ENCODE measurements around the gene VTCN1.
A peak's percentile ranks its signal among the peaks of the same experiment; 100 is the strongest.
"Not testable (repeated sequence)": the region's sequence is repeated elsewhere in the genome, so short reads cannot be mapped to it uniquely, and the experiment has no call there.

The VTCN1 gene

DNA sequence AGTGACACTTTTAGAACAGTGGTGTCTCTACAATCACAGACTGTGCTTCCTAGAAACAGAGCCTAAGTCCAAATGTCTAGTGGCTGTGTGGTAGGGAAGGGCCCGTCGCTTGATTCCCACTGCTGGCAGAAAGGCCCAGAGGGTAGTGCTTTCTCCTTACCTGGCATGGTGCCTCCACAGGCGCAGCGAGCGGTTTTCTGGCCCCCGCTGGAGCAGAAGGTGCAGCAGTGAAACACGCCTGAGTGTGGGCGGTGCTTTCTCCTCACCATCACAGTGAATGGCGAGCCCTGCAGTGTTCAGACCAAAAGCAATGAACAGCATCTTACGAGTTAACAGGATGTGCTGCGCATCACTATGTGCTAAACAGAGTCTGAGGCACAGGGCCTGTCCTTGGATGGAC, 97.5 kb downstream of the VTCN1 start:
- no peak for DNase-seq
- in situ Hi-C loops (cut with HindIII; ENCODE audit: low pct_ligation_motif_present, low pct_unique_long_range_greater_than_20kb, low sequenced_read_pairs) = no loop called here

DNA sequence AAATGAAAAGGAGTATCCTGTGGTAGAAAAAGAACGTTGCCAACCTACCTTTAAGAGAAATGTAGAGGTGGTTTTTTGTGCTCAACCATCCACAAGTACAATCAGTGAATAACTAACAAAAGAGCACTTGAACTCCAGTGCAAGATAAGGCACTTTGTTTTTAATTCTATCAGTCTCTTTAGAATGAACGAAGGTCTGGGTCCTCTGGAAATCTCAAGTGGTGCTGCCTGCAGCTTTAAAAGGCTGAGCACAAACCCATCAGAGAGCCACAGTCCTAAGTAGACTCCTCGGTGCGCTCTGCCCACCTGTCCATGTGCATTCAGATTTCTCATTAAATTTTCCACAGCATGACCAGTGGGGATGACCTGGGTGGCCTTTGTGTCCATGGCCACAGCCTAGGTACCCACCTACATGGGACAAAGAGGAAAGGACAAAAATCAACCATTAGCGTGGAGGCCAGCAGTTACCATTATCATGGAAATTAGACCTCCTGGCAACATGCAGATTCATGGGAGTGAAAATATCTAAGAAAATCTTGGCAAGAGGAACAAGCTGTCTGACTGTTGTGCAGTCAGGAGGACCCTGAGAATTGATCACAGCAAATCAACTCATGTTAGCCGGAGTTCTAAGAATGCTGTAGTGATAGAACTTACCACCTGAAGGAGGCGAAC, 98.5 kb downstream of the VTCN1 start:
- in situ Hi-C loops (cut with HindIII; ENCODE audit: low pct_ligation_motif_present, low pct_unique_long_range_greater_than_20kb, low sequenced_read_pairs) = no loop called here

DNA sequence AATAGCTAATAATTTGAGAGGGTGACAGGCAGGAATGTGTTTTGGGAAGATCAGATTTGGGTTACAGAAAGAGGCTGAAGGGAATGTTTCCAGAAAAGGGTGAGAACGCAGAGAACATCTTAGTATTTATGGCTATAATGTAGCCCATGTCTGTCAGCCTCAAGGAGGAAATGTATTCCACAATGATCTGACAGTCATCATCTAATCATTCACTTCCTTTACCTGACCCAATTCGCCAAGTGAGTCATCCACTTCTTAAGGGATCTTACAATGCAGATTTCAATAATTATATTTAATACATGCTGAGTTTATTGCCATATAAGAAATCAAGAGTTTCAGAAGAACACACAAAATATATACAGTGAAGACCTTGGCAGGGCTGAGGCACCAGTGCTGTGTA, 100.0 kb downstream of the VTCN1 start:
- in situ Hi-C loops (cut with HindIII; ENCODE audit: low pct_ligation_motif_present, low pct_unique_long_range_greater_than_20kb, low sequenced_read_pairs) = no loop called here
- no peak for DNase-seq

More for the DNA sequence above, 98.5 kb downstream of the VTCN1 start:
- no peak for DNase-seq

DNA sequence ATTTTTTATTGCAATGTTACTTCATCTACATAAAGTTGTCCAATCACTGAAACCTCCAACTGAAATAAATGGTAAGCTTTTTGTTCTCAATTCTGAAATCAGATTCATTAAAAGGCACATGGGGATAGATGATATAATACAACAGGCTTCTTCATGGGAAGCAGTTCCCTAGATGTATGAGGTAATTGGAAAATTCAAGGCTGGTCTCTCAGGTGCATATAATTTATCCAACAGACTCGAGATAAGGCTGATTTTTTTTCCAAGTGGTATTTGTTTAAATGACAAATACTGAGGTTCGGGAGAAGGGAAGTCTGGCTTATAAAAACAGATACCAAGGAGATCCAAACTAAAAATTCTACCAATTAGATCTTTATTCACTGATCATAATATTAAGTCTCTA, 103.4 kb downstream of the VTCN1 start:
- in situ Hi-C loops (cut with HindIII; ENCODE audit: low pct_ligation_motif_present, low pct_unique_long_range_greater_than_20kb, low sequenced_read_pairs) = no loop called here
- DNase-seq = no peak

DNA sequence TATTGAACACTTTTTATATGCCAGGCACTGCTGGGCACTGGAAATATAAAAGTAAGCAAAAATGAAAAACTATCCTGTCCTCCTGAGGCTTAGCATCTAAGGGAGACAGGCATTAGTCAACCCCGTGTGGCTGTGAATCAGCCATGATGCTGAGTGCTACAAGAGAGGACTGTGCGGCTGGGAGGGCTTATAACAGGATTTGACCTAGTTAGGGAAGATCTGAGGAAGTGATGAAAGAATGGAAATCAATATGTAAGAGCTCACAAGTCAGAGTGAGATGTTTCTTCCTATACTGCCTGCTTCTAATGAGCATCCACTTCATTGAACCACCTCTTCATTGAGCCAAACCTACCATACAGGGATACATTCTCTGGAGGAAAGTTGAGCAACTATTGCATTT, 104.2 kb downstream of the VTCN1 start:
- DNase-seq = no peak
- in situ Hi-C loops (cut with HindIII; ENCODE audit: low pct_ligation_motif_present, low pct_unique_long_range_greater_than_20kb, low sequenced_read_pairs) = no loop called here

DNA sequence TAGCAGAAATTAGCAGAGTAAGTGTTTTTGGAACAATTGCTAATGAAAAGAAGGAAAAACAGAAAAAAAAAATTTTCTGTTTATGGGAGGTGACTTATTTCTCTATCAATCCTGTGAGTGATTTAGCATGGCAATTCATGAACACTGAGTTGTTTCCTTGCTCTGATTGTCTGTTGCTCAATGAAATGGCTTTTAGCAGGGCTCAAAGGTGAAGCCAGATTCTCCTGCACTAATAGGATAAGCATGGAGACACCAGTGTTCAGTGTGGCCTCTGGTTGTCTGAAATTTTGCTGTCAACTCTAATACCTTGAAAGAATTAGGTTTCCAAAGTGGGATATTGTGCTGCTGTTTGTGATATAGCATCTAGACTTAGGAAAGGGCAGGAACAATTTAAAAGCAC, 105.0 kb downstream of the VTCN1 start:
- in situ Hi-C loops (cut with HindIII; ENCODE audit: low pct_ligation_motif_present, low pct_unique_long_range_greater_than_20kb, low sequenced_read_pairs) = no loop called here
- no peak for DNase-seq

DNA sequence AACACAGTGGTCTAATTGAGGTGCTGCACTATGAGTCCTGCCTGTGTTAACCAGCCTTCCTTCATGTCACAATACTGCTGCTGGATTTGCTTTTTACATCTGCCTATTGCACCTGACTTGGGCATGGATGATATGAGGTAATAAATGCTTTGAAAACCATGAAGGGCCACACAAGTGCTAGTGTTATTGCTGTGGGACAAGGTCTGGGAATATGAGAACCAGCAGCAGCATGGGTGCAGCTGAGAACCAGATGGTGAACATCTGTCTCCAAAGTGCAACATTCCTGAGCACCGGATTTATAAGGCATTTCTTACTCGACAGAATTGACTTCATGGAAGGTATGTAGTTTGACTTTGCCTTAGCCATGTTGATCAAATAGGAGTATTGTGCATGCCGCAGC, 105.7 kb downstream of the VTCN1 start:
- no peak for DNase-seq
- in situ Hi-C loops (cut with HindIII; ENCODE audit: low pct_ligation_motif_present, low pct_unique_long_range_greater_than_20kb, low sequenced_read_pairs) = no loop called here

DNA sequence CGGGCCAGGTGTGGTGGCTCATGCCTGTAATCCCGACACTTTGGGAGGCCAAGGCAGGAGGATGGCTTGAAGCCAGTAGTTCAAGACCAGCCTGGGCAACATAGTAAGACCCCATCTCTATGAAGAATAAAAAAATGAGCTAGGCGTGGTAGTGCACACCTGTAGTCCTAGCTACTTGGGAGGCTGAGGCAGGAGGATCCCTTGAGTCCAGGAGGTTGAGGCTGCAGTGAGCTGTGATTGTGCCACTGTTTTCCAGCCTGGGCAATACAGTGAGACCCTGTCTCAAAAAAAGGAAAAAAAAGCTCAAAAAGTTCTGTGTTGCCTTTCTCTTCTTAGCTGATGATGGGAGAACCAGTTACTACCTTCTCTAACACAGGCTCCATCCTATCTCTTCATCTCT, 108.9 kb downstream of the VTCN1 start:
- in situ Hi-C loops (cut with HindIII; ENCODE audit: low pct_ligation_motif_present, low pct_unique_long_range_greater_than_20kb, low sequenced_read_pairs); DNase-seq: not testable (repeated sequence)

DNA sequence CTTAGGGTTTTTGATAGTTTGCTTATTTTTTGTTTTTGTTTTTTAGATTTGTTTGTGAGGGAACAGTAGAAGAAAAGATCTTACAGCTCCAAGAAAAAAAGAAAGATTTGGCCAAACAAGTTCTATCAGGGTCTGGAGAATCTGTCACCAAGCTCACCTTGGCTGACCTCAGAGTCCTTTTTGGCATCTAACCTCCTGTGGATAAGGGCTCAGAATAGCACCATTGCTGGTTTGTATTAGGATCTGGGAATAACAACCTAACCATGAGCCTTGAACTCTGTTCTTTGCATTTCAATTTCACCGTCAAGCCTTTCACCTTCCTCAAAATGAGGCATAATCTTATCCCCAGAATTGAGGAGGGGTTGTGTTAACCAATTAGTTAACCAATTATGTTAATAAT, 109.4 kb downstream of the VTCN1 start:
- no peak for DNase-seq
- in situ Hi-C loops (cut with HindIII; ENCODE audit: low pct_ligation_motif_present, low pct_unique_long_range_greater_than_20kb, low sequenced_read_pairs) = no loop called here

DNA sequence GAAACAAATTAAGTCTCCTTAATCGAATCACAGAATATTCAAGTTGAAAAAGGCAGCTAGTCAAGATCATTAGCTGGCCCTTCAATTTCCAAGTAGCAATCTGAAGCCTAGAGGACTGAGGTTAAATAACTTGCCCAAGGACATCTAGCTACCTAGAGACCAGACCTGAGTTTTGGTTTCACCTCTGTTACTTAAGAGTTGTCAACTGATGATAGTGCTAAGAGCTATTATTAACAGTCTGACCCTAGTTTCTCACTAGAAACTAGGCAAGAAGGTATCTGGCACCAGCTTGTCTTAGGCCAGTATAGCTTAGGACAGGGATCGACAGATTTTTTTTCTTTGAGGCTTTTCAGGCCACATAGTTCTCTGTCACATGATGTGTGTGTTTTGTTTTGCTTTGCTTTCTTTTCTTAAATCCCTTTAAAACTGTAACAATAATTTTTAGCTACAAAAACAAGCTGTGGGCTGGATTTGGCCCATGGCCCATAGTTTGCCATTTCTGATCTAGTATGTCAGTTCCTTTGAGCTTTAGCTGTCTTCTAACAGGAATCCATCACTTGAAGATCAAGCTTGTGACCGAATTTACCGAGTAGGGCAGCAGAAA, 112.3 kb downstream of the VTCN1 start:
- in situ Hi-C loops (cut with HindIII; ENCODE audit: low pct_ligation_motif_present, low pct_unique_long_range_greater_than_20kb, low sequenced_read_pairs) = no loop called here
- no peak for DNase-seq

DNA sequence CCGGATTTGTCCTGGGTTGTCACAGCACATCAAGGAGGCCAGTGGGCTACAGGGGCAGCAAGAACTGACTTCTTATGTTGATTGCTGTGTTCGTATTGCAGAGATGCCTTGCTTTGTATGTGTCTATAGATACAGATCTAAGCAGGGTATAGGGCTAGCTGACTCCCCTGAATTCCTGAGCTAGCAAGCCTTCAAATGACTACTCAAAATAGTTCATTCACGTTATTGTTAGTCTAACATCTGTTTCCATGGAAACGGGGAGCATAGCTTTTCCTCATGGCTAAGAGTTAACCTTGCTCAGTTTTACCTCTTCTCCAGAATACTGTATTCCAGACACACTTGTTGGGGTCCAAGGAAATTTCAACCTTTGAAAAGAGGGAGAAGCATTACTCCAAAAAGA, 113.3 kb downstream of the VTCN1 start:
- no peak for DNase-seq
- in situ Hi-C loops (cut with HindIII; ENCODE audit: low pct_ligation_motif_present, low pct_unique_long_range_greater_than_20kb, low sequenced_read_pairs) = no loop called here

DNA sequence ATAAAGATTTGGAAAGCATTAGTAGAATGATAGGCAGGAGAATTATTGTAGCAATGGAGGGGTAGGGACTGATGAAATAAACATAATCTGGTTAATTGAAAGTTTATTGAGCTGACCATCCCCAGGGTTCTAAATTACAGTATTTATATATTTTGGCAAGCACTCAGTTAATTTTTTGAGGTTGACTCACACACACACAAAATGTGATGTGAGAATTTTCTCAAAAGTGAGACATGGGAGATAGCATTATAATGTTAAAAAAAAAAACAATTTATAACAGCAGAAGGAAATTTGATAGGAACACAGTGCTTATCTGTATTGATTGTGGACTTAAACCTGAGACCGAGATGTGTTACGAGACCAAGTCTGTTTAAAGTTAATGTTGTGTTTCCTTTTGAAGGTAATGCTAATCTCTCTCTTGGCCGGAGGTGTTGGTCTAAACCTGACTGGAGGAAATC, 113.7 kb downstream of the VTCN1 start:
- in situ Hi-C loops (cut with HindIII; ENCODE audit: low pct_ligation_motif_present, low pct_unique_long_range_greater_than_20kb, low sequenced_read_pairs) = no loop called here
- DNase-seq = no peak

DNA sequence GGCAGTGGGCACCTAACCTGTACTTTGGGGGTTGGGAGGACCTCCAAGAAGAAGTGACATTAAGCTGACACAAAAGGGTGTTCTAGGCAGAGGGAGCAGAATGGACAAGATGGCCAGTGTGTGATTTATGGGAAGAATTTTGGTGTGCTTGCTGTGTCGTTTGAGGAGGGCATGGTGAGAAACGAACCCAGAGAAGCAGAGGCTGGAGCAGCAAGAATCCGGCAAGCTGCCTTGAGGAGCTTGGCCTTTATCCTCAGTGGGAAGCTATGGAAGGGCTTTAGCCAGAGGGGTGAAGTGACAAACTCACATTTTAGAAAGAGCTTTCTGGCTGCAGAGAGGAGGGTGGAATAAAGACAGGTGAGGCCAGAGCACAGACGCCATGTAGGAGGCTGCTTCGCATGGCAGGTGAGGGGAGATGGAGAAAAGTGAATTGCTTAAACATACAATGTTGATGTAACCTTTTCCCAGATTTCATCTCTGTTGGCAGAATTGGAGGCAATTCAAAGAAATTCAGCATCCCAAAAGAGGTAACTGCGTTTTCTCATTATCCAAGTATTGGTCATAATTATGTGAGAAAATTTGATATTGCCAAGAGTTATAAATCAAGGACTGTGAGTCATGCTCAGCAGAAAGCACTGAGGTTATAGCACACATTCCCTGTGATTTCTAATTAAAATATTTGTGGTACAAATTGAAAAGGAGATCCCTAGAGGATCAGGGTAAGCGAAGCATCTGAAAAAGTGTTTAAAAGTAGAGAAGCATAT, 115.7 kb downstream of the VTCN1 start:
- in situ Hi-C loops (cut with HindIII; ENCODE audit: low pct_ligation_motif_present, low pct_unique_long_range_greater_than_20kb, low sequenced_read_pairs) = no loop called here
- no peak for DNase-seq

DNA sequence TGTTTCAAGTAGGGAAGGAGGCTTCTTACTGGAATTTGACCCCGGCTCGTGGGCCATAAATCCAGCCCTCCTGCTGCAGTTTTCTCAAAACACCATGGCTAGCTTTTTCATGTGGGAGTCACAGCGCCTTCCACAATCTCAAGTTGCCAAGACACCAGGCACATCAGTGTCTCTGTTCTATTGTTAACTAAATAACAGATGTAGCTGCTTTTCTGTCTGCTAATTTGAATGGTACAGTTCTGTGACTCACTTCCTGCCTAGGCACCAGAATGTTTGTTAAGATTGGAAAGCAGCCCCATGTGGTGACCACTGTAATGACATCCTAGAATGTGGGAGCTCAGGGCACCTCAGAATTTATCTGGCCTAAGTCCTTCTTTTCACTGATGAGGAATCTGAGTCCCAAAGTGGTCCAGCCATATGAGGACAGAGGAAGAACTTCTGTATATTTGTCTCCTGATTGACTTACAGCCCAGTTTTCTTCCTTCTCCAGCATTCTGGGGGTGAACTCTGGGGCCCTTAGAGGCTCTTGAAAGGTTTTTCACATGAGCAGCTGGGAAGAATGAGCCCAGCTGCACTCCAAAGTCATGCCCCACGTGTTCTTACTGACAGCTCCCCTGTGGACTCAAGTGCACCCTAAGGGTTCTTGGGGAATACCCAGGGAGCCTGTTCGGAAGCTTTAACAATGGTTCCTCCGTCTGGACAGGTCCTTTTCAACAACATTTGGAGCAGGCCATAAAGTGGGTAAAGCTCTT, 116.7 kb downstream of the VTCN1 start:
- DNase-seq = peak; percentile 61

More for the DNA sequence above, 116.7 kb downstream of the VTCN1 start:
- in situ Hi-C loops (cut with HindIII; ENCODE audit: low pct_ligation_motif_present, low pct_unique_long_range_greater_than_20kb, low sequenced_read_pairs) = no loop called here

Data from ACHN (cell line).